ENCODE measurements around the gene CCDC63.
A peak's percentile ranks its signal among the peaks of the same experiment; 100 is the strongest.

CCDC63 gene

DNA sequence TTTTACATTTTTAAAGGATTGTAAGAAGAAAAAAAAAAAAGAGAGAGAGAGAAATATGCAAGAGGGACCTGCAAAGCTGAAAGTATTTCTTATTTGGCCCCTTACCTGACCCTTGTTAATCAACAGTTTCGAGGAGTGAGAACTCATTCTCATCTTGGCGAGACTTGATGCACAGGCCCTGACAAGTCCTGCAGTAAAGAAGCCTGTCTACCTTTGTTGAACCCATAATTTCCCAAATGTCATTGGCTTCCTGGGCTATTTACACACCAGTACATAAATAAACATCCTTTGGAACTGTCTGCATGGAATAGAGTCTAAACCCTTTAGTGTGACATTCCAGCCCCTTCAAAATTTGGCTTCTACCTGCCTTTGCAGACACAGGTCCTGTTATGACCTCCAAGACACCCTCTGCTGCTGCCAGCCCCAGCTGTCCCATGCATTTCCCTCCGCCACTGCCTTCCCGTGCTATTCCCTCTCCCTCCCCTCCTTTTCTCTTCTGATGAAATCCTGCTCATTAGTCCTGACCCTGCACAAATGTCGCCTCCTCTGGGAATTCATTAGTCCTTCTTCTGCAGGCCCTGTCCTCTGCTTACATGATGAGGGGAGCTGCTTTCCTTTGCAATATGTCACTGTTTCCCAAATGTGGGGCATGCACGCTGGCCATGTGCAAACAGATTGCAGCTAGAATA lies 38.5 kb downstream of the CCDC63 start:
- no peak for DNase-seq (ENCODE audit: low spot score)

GRCh38 chr12:110888256-110888991 lies 41.6 kb downstream of the CCDC63 start:
- DNase-seq (ENCODE audit: low spot score): no peak

GRCh38 chr12:110889361-110889760 lies 42.6 kb downstream of the CCDC63 start:
- DNase-seq (ENCODE audit: low spot score): no peak

GRCh38 chr12:110893956-110894355 lies 47.2 kb downstream of the CCDC63 start:
- no peak for DNase-seq (ENCODE audit: low spot score)

GRCh38 chr12:110896559-110896958 lies 49.8 kb downstream of the CCDC63 start:
- no peak for DNase-seq (ENCODE audit: low spot score)

- DNase-seq (ENCODE audit: low spot score): no peak
Observed at GRCh38 chr12:110901401-110901800, 54.6 kb downstream of the CCDC63 start.

DNA sequence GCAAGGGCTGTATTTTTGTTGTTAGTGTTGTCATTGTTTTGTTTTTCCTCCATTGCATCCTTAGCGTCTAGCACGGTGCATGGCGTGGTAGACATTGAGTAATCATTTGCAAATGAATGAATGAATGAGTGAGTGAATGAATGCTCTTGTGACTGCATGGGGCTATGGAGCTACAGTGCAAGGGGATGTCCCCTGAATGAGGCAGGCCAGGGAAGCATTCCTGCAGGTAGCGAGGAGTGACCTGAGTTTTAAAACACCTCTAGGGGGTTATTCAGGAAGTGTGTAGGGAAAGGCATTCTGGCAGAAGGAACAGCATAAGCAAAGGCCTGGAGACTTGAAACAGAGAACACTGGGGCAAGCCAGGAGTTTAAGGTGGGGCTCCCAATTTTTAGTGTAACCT lies 56.7 kb downstream of the CCDC63 start:
- DNase-seq (ENCODE audit: low spot score): no peak

- no peak for DNase-seq (ENCODE audit: low spot score)
Observed at GRCh38 chr12:110906083-110906482, 59.3 kb downstream of the CCDC63 start.

DNA sequence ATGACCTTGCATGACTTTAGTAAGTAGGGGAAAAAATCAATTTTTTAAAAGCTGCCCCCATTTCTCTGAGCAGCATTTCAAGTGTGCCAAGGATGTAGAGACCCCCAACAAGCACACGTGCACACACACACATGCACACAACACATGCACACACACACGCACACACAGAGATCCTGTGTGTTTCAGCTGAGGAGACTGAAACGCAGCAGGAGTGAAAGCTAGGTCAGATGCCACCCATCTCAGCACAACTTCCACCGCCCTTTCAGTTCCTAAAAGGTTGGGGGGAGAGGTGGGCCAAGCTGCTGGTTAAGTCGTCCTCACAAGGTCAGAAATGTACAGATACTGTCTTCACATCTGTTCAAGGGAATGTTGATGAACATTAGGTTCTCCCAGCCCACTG lies 59.7 kb downstream of the CCDC63 start:
- DNase-seq (ENCODE audit: low spot score): no peak

DNA sequence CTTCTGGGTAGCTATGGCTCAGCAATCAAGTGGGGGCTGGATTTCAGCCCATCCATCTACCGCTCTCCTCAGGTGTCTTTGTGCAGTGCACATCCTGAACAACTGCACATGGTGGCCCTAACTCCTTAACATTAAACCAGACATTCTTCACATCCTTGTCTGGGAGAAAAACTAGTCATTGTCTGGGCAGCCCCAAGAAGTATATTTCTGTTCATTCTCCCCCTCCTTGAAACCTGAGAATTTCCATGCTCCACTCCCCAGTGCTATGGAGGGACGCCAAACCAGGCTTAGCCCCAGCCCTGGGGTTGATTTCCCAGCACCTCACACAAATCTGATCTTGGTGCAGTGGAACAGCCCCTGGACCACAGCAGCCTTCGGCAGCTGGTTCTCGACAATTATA lies 60.2 kb downstream of the CCDC63 start:
- DNase-seq (ENCODE audit: low spot score): no peak

GRCh38 chr12:110907583-110907982 lies 60.8 kb downstream of the CCDC63 start:
- no peak for DNase-seq (ENCODE audit: low spot score)

- DNase-seq (ENCODE audit: low spot score): no peak
Observed at GRCh38 chr12:110908377-110909152, 61.8 kb downstream of the CCDC63 start.

- no peak for DNase-seq (ENCODE audit: low spot score)
Observed at GRCh38 chr12:110912263-110912662, 65.5 kb downstream of the CCDC63 start.

- DNase-seq (ENCODE audit: low spot score): no peak
Observed at GRCh38 chr12:110913119-110914056, 66.6 kb downstream of the CCDC63 start.

DNA sequence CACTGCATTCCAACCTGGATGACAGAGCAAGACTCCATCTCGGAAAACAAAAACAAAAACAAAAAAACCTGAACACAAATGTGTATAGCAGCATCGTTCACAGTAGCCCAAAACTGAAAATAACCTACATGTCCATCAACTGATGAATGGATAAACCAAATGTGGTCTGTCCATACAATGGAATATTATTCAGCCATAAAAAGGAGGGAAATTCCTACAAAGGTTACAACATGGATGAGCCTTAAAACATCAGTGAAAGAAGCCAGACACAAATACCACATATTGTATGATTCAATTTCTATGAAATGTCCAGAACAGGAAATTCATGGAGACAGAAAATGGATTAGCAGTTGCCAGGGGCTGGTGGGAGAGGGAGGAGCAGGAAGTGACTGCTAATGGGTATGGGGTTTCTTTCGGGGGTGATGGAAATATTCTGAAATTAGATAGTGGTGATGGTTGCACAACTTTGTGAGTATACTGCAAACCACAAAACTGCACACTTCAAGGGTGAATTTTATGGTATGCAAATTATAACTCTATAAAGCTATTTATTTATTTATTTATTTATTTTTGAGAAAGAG lies 69.6 kb downstream of the CCDC63 start:
- no peak for DNase-seq (ENCODE audit: low spot score)

- DNase-seq (ENCODE audit: low spot score): peak; percentile 57
Observed at GRCh38 chr12:110917467-110917866, 70.7 kb downstream of the CCDC63 start.

DNA sequence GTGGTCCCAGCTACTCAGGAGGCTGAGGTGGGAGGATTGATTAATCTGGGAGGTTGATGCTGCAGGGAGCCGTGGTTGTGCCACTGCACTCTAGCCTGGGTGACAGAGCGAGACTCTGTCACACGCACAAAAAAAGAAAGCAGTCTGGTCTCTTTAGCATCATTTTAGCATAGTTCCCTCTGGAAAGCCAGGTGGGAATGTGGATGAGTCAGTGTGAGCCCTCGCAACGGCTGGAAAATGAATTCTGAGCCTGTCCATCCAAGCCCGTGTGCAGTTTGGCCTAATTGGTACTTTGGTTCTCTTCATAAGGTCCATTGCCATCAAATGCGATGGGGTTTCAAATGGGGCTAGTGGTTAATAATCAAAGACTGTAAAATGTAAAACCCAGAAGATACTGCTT lies 71.2 kb downstream of the CCDC63 start:
- DNase-seq (ENCODE audit: low spot score): no peak

GRCh38 chr12:110919720-110920119 lies 72.9 kb downstream of the CCDC63 start:
- DNase-seq (ENCODE audit: low spot score): no peak

- DNase-seq (ENCODE audit: low spot score): no peak
Observed at GRCh38 chr12:110920324-110920910, 73.6 kb downstream of the CCDC63 start, which contains the start of gene MYL2. TSS of gene MYL2 (minus strand) at chr12:110920579. CDS start at chr12:110920529, 50 bp downstream.

GRCh38 chr12:110921262-110921661 lies 74.5 kb downstream of the CCDC63 start:
- DNase-seq (ENCODE audit: low spot score): no peak

- DNase-seq (ENCODE audit: low spot score): no peak
Observed at GRCh38 chr12:110922652-110923051, 75.9 kb downstream of the CCDC63 start.
